Measurements from ENCODE around the gene SENP1.
A peak's percentile ranks its signal among the peaks of the same experiment; 100 is the strongest.
"Not testable (repeated sequence)": the region's sequence is repeated elsewhere in the genome, so short reads cannot be mapped to it uniquely, and the experiment has no call there.

The SENP1 gene

GRCh38 chr12:48105867-48106680 is at the start of gene SENP1:
SENP1 (minus strand) TSS chr12:48106079; CDS start chr12:48101472, 4,607 bp downstream.
- peak; percentile 97 for DNase-seq (ENCODE audit: low spot score)

- DNase-seq (ENCODE audit: low spot score): no peak
These were observed 45.4 kb upstream of the SENP1 start for GRCh38 chr12:48151103-48151771.

- no peak for DNase-seq (ENCODE audit: low spot score)
These were observed 40.1 kb upstream of the SENP1 start for GRCh38 chr12:48145981-48146380.

GRCh38 chr12:48143898-48144297 is 38.0 kb upstream of the SENP1 start:
- DNase-seq (ENCODE audit: low spot score): no peak

GRCh38 chr12:48142818-48143674 is 37.2 kb upstream of the SENP1 start:
- no peak for DNase-seq (ENCODE audit: low spot score)

DNA sequence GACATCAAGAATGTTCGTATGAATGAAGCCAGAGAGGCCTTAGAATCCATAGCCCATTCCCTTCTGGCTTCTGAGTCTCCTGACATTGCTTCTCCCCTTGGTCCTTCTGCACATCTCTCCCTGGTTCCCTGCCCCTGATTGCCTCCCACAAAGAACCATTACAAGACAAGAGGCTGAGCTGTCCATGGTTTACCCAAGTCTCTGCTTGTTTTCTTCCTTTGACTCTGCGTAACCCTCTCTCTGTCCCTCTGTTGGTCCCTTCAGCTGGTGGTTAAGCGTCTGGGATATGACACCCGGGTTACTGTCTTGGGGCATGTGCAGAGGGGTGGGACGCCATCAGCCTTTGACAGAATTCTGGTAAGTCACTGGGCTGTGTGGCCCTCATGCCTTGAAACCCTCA is 29.1 kb upstream of the SENP1 start:
- no peak for DNase-seq (ENCODE audit: low spot score)

- no peak for DNase-seq (ENCODE audit: low spot score)
These were observed 26.9 kb upstream of the SENP1 start for GRCh38 chr12:48132826-48133225.

DNA sequence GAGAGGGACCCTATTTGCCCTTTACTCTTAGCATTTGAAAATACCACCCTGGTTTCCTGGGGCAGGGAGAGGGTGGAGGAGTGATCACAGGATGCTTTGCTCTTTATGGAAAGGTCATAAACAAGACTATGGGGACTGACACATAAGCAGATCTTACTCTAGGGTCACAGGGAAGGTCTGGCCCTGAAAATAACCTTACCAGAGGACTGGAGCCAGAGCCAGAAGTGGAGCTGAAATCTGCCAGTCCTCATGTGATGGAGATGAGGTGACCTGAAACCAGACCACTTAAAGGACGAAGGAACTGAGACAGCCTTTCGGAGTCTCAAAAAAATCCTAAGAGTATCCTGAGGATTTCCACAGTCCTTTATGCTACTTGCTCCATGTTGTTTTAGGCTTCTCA is 25.6 kb upstream of the SENP1 start:
- no peak for DNase-seq (ENCODE audit: low spot score)

DNA sequence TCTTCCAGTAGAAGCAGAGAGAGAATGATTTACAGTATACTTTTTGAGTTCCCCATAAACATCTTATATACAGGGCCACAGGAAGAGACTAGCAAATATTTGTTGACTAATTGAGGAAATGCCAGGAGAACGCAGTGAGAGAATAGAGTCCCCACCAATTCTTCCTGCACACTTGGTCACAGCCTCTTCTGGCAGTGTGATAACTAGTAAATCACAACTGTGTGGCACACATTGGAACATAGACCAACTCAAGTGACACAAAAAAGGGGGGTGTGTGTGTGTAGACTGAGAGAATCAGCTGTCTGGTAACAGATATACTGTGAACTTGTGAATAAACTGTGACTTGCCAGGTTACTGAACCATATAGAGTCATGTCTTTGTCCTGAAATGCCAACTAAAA is 23.5 kb upstream of the SENP1 start:
- no peak for DNase-seq (ENCODE audit: low spot score)

GRCh38 chr12:48128800-48129199 is 22.9 kb upstream of the SENP1 start:
- DNase-seq (ENCODE audit: low spot score): no peak

GRCh38 chr12:48126953-48127630 is 21.2 kb upstream of the SENP1 start:
- no peak for DNase-seq (ENCODE audit: low spot score)

DNA sequence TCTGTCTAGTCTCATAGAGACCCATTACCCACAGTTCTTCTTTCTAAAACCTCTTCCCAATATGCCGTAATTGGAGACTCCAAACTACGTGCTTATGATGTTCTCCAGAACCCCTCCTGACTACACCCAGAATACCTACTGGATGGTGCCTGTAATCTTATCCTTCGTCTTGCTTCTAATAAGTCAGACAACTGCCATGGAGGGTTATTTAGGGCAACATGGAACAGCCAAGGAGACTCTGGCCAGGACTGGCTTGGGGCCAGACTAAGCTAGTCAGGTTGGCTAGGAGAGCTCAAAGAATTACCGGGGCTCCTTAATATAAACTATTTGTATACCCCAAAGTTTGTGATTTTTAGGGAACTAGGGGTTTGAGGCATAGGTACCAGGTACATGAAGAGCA is 20.1 kb upstream of the SENP1 start:
- DNase-seq (ENCODE audit: low spot score): no peak

GRCh38 chr12:48125542-48125941 is 19.7 kb upstream of the SENP1 start:
- DNase-seq (ENCODE audit: low spot score): not testable (repeated sequence)

DNA sequence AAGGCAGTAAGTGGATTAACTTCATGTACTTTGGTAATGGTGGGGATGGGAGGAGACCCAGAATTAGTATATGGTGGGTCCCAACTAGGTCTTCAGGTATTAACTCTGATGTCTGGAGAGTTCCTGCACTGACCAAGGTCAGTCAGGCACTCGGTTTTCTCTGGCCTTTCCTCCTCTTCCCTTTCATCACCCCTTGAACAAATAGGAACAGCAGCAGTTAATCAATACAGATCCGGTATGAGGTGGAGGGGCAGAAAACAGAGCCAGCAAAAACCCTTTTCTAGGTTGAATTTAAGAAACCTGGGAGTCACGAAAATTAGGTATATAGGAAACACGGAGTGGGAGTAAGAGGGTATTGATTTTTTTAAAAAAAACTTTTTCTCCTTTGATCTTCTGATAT is 17.3 kb upstream of the SENP1 start:
- no peak for DNase-seq (ENCODE audit: low spot score)

DNA sequence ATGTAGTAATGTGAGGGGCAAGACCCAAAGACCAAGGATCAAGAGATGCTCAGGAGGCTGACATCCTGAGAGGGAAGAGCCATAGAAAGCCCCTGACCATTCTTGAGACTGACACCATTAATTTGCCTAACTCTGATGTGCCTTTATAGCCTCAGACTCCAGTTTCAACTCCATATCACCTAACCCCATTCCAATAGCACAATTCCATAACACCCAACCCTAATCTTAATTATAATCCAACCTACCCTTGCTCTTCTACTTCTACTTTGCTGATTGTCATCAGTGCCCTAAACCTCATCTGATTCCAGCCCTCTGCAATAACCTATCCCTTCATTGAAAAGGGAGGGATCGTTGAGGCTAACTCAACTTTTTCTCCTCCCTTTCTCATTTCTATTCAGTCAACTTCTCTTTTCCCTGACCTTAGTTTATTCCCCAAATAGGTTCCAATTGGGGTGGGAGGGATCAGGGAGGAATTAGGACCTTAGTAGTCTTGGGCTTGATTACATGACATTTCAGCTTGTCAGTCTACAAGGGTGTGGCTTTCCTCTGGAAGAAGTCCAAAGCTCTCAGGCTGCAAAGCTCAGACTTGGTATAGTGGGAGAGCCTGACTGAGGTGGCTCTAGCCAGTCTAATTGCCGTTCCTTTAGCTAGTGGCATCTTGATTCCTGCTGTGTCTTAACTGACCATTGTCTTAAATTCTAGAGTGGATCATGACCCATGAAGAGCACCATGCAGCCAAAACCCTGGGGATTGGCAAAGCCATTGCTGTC is 16.4 kb upstream of the SENP1 start:
- no peak for DNase-seq (ENCODE audit: low spot score)

DNA sequence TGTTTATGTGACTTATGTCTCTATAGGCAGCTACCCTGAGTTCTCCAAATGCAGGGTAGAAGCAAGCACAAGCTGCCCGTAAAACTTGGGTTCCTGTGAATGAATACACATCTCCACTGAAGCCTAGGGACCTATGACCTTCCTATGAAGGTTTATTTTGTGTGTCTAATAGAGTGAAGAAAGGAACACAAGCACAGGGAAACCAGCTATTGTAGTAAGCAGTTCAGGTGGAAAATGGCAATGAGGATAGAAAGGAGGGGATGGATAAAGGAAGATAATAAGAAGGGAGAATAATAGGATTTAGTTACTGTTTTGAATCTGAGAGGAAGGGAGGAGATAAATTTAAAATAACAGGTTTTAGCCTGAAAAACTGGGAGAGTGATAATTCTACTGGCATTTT is 15.6 kb upstream of the SENP1 start:
- DNase-seq (ENCODE audit: low spot score): no peak

DNA sequence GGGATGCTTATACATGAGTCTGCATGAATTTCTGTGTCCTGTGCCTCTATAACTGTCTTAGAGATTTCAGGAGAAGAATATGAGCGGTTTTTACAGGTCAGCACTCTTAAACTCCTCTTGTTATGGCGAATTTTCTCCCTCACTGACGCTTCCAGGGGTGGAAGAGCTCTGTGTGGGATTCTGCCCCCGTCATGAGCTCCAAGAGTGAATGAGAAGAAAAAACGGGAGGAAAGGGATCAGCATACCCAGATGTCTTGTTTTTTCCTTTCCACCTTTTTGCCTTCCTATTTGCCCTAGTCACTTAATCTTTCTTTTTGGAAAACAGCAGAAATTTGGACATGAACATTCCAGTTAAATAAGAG is 13.9 kb upstream of the SENP1 start:
- no peak for DNase-seq (ENCODE audit: low spot score)

- peak; percentile 93 for DNase-seq (ENCODE audit: low spot score)
These were observed 13.4 kb upstream of the SENP1 start, which contains the start of gene PFKM for GRCh38 chr12:48119078-48119833. PFKM (plus strand) TSS chr12:48119364; CDS start chr12:48122775, 3,411 bp downstream.

GRCh38 chr12:48118284-48118871 is 12.5 kb upstream of the SENP1 start:
- DNase-seq (ENCODE audit: low spot score): no peak

GRCh38 chr12:48115957-48116356 is 10.1 kb upstream of the SENP1 start:
- DNase-seq (ENCODE audit: low spot score): no peak

Data from ecto neural progenitor cell (in vitro differentiated cells).